Lung (tissue), 12 donors: Measurements from ENCODE around the gene PHLDB2. TPM values are rescaled to one million over a fixed set of nuclear protein-coding genes. Genes with fewer than 3 reads are reported as not detected.

Experiments used
- ATAC-seq: fragments of 200-7000 bp; cut with Tn5 transposase; one replicate; pipeline ENCODE4 v1.9.1; 2020; ENCODE audit warnings: moderate number of reproducible peaks; ENCODE audit not compliant: insufficient read depth, low FRiP score
- DNase-seq, 3 donors: peaks; one replicate each; pipeline ENCODE4 v3.0.0-alpha.2; 2013 to 2017
- H3K27ac ChIP-seq, 2 donors: one replicate each; pipeline ENCODE4 v1.5.1; 2013; ENCODE audit warnings: mild to moderate bottlenecking in 2 of 2, moderate library complexity in 2 of 2, control low read depth in 1 of 2, inconsistent platforms in 1 of 2, low read depth in 1 of 2, low read length in 1 of 2
- H3K27me3 ChIP-seq, 3 donors: one replicate each; pipeline ENCODE4 v1.5.1; 2013; ENCODE audit warnings: low read length in 2 of 3; ENCODE audit not compliant: control insufficient read depth in 3 of 3, insufficient read depth in 3 of 3
- H3K36me3 ChIP-seq, 4 donors: one replicate each; pipeline ENCODE4 v1.5.1; 2013; ENCODE audit warnings: low read length in 4 of 4, mild to moderate bottlenecking in 1 of 4, moderate library complexity in 1 of 4; ENCODE audit not compliant: control insufficient read depth in 4 of 4, insufficient read depth in 4 of 4
- H3K4me1 ChIP-seq, 5 donors: one replicate each; pipeline ENCODE4 v1.5.1; 2013; ENCODE audit warnings: low read length in 5 of 5, mild to moderate bottlenecking in 2 of 5, moderate library complexity in 1 of 5; ENCODE audit not compliant: control insufficient read depth in 5 of 5, insufficient read depth in 5 of 5
- H3K4me3 ChIP-seq: one replicate; pipeline ENCODE4 v1.5.1; 2013; ENCODE audit warnings: mild to moderate bottlenecking, control low read depth, moderate library complexity
- H3K9ac ChIP-seq, 2 donors: one replicate each; pipeline ENCODE4 v1.5.1; 2013; ENCODE audit warnings: low read length in 2 of 2, control low read depth in 1 of 2; ENCODE audit not compliant: insufficient read depth in 1 of 2
- H3K9me3 ChIP-seq, 4 donors: one replicate each; pipeline ENCODE4 v1.5.1; 2013; ENCODE audit warnings: low read length in 3 of 4, mild to moderate bottlenecking in 1 of 4, moderate library complexity in 1 of 4; ENCODE audit not compliant: control insufficient read depth in 4 of 4, insufficient read depth in 3 of 4
- CTCF ChIP-seq: IDR thresholded peaks from 2 replicates; pipeline ENCODE4 v1.5.1; 2012; ENCODE audit warnings: mild to moderate bottlenecking; ENCODE audit errors: control extremely low read depth, extremely low read depth
- WGBS, 2 donors: extraction: QIAGEN DNeasy Blood & Tissue Kit; methylation state at CpG; one replicate each; pipeline ENCODE4 v1.1.7; 2013; 5-methylcytosine and 5-hydroxymethylcytosine counted together
- polyA plus RNA-seq, 2 donors: library from polyadenylated mRNA; stranded (reverse); fragments of 200-250 nt; gene quantifications; one replicate each; pipeline ENCODE4 v1.2.1, GENCODE V29; 2013
- total RNA-seq, 2 donors: library from RNA; depleted of rRNA in 1 of 2; stranded (reverse); fragments of >200 nt in 1 of 2; gene quantifications; one replicate each; pipeline ENCODE4 v1.2.1, GENCODE V29; 2014 to 2021
- donor health status: control.
- donor health status: control.
- donor health status: Bipolar disorder and iron deficiency.
- donor health status: healthy.
- donor health status: DM: yes; HTN: yes; CAD: no.

PHLDB2 gene
- total and polyA plus RNA-seq, 4 donors, result 14.4 to 58.1 (median 26.7) TPM

- Histone ChIP-seq H3K9ac (no peak overlapping the region), H3K27me3 (no peaks in the 10 kb centered on the region), H3K9me3 (no peaks in the 10 kb centered on the region), H3K4me3 (no peak overlapping the region), H3K4me1 (peaks cover 0 to 7% (median under 1%) of the 10 kb centered on the region in 5 donors), H3K36me3 (peaks cover 9 to 28% (median 18%) of the 10 kb centered on the region in 4 donors), H3K27ac (no peak overlapping the region)
- peak; percentile 41 for ATAC-seq
- peak in 2 of 3 donors; percentile 87 to 88 for DNase-seq
- TF ChIP-seq CTCF, result peak; percentile 49
- 67 to 73% methylated on average over 3 of the region's 3 CpGs for WGBS, 2 donors
Measured at GRCh38 chr3:111989061-111989678, 130.1 kb downstream of the PHLDB2 start.

- WGBS, 2 donors, result 94 to 96% methylated on average over 2 of the region's 2 CpGs
- no peaks in the 10 kb centered on the region for H3K9me3 ChIP-seq
- peaks cover 0 to 7% (median 2%) of the 10 kb centered on the region in 5 donors for H3K4me1 ChIP-seq
- no peak overlapping the region for H3K9ac ChIP-seq
- H3K27me3 ChIP-seq, result no peaks in the 10 kb centered on the region
- no peak for TF ChIP-seq CTCF
- DNase-seq, result no peak
- H3K36me3 ChIP-seq, result peaks cover 5 to 13% (median 12%) of the 10 kb centered on the region in 4 donors
- no peak for ATAC-seq
- no peak overlapping the region for H3K4me3 ChIP-seq
- H3K27ac ChIP-seq, result no peak overlapping the region
Measured at GRCh38 chr3:111993038-111993437, 134.0 kb downstream of the PHLDB2 start.

- Histone ChIP-seq H3K4me1 (peaks cover 2 to 41% (median 7%) of the 10 kb centered on the region in 5 donors), H3K4me3 (no peak within 1 kb of the TSS), H3K27ac (no peak within 1 kb of the TSS), H3K9ac (peak within 1 kb of the TSS; percentile 41 to 68), H3K27me3 (no peaks in the 10 kb centered on the region), H3K9me3 (no peaks in the 10 kb centered on the region), H3K36me3 (peaks cover 0 to 4% (median 0%) of the 10 kb centered on the region in 4 donors)
- DNase-seq (peak; percentile 34 to 50 (median 49)), ATAC-seq (peak; percentile 60)
- no peak for TF ChIP-seq CTCF
- WGBS, 2 donors, result 5 to 10% methylated on average over 30 of the region's 30 CpGs
Measured at GRCh38 chr3:111998636-111999483, 139.8 kb downstream of the PHLDB2 start, which contains the start of gene TAGLN3. Gene TAGLN3 (plus strand): TSS chr3:111998922. CDS start chr3:111999423, 501 bp downstream.
